ENCODE results near the gene ZNF823.

Gene ZNF823

GRCh38 chr19:11737964-11738745 lies 591 bp downstream of the ZNF823 start:
- DNase-seq (ENCODE audit: low spot score): peak; percentile 23

- peak; percentile 2 for DNase-seq (ENCODE audit: low spot score)
Observed at GRCh38 chr19:11736696-11737095, 2.0 kb downstream of the ZNF823 start.

- no peak for DNase-seq (ENCODE audit: low spot score)
Observed at GRCh38 chr19:11735375-11735774, 3.4 kb downstream of the ZNF823 start.

GRCh38 chr19:11729586-11729985 lies 9.2 kb downstream of the ZNF823 start:
- DNase-seq (ENCODE audit: low spot score): no peak

- no peak for DNase-seq (ENCODE audit: low spot score)
Observed at GRCh38 chr19:11722414-11722813, 16.3 kb downstream of the ZNF823 start.

- DNase-seq (ENCODE audit: low spot score): no peak
Observed at GRCh38 chr19:11721681-11722080, 17.1 kb downstream of the ZNF823 start.

- no peak for DNase-seq (ENCODE audit: low spot score)
Observed at GRCh38 chr19:11710313-11710712, 28.4 kb downstream of the ZNF823 start.

- DNase-seq (ENCODE audit: low spot score): no peak
Observed at GRCh38 chr19:11708457-11708856, 30.3 kb downstream of the ZNF823 start.

- no peak for DNase-seq (ENCODE audit: low spot score)
Observed at GRCh38 chr19:11705474-11705873, 33.3 kb downstream of the ZNF823 start.

- no peak for DNase-seq (ENCODE audit: low spot score)
Observed at GRCh38 chr19:11704626-11705025, 34.1 kb downstream of the ZNF823 start.

- DNase-seq (ENCODE audit: low spot score): peak; percentile 13
Observed at GRCh38 chr19:11699931-11700794, 38.6 kb downstream of the ZNF823 start.

GRCh38 chr19:11698231-11698630 lies 40.5 kb downstream of the ZNF823 start:
- DNase-seq (ENCODE audit: low spot score): no peak

GRCh38 chr19:11697284-11697855 lies 41.4 kb downstream of the ZNF823 start:
- no peak for DNase-seq (ENCODE audit: low spot score)

- peak; percentile 63 for DNase-seq (ENCODE audit: low spot score)
Observed at GRCh38 chr19:11694533-11695439, 44.0 kb downstream of the ZNF823 start.

- no peak for DNase-seq (ENCODE audit: low spot score)
Observed at GRCh38 chr19:11693505-11694499, 44.9 kb downstream of the ZNF823 start.

- DNase-seq (ENCODE audit: low spot score): no peak
Observed at GRCh38 chr19:11692127-11692790, 46.5 kb downstream of the ZNF823 start.

- DNase-seq (ENCODE audit: low spot score): peak; percentile 12
Observed at GRCh38 chr19:11685676-11686650, 52.8 kb downstream of the ZNF823 start.

GRCh38 chr19:11684987-11685675 lies 53.6 kb downstream of the ZNF823 start:
- DNase-seq (ENCODE audit: low spot score): no peak
